Neural progenitor cell (in vitro differentiated cells): ENCODE measurements around the gene EPHB1.

Source experiments
- EZH2phosphoT487 ChIP-seq: fragments of 200-600 bp; sonication (generic); IDR thresholded peaks from 2 replicates; pipeline ENCODE4 v1.6.1; 2017; ENCODE audit warnings: antibody characterized with exemption
- TF ChIP-seq, protein P1 (sequence below): fragments of 200-600 bp; sonication (generic); IDR thresholded peaks from 2 replicates; pipeline ENCODE4 v1.5.1; 2017; ENCODE audit warnings: antibody characterized with exemption, mild to moderate bottlenecking

GRCh38 chr3:134879990-134880389 lies 84.9 kb downstream of the EPHB1 start:
- TF ChIP-seq, protein P1, sequence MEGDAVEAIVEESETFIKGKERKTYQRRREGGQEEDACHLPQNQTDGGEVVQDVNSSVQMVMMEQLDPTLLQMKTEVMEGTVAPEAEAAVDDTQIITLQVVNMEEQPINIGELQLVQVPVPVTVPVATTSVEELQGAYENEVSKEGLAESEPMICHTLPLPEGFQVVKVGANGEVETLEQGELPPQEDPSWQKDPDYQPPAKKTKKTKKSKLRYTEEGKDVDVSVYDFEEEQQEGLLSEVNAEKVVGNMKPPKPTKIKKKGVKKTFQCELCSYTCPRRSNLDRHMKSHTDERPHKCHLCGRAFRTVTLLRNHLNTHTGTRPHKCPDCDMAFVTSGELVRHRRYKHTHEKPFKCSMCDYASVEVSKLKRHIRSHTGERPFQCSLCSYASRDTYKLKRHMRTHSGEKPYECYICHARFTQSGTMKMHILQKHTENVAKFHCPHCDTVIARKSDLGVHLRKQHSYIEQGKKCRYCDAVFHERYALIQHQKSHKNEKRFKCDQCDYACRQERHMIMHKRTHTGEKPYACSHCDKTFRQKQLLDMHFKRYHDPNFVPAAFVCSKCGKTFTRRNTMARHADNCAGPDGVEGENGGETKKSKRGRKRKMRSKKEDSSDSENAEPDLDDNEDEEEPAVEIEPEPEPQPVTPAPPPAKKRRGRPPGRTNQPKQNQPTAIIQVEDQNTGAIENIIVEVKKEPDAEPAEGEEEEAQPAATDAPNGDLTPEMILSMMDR, result no peak
- TF ChIP-seq EZH2phosphoT487, result no peak
